GM21529 (cell line): Measurements from ENCODE around the gene ERCC4.

ENCODE experiments used
- ATAC-seq: cut with Tn5 transposase; IDR thresholded peaks from one replicate; pipeline ENCODE4 v1.9.1; 2021; ENCODE audit not compliant: unreplicated experiment

Gene ERCC4

GRCh38 chr16:13988038-13988437, 68.1 kb downstream of the ERCC4 start:
- no peak for ATAC-seq

DNA sequence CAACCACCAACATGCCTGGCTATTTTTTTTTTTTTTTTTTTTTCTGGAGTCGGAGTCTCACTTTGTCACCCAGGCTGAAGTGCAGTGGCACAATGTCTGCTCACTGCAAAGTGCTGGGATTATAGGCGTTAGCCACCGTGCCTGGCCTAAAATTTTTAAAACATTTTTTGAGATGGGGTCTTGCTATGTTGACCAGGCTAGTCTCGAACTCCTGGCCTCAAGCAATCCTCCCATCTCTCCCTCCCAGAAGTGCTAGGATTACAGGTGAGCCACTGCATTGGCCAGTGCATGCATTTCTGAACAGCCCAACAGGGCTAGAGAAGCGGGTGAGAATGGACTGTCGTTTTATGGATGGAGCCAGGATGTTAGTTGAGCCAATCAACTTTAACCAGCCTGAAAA, 72.4 kb downstream of the ERCC4 start:
- no peak for ATAC-seq

DNA sequence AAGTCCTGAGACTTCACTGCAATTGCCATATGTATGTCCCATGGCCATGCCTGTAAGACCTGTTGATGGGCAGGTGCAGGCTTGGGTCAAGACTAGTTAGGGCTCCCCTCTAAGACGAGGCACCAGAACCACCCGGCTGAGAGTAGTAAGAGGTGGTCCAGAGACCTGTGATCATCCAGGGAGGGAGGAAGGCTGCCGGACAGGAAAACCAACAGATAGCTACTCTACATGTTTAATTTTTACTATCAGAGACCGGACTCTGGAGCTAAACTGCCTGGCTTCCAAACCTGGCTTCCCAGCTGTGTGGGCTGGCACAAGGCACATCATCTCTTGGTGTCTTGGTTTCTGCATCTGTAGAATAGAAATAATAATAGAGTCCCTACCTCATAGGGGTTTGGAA, 73.0 kb downstream of the ERCC4 start:
- no peak for ATAC-seq

- no peak for ATAC-seq
These were observed 74.5 kb downstream of the ERCC4 start for GRCh38 chr16:13994239-13995106.

GRCh38 chr16:13995194-13995593, 75.2 kb downstream of the ERCC4 start:
- no peak for ATAC-seq

DNA sequence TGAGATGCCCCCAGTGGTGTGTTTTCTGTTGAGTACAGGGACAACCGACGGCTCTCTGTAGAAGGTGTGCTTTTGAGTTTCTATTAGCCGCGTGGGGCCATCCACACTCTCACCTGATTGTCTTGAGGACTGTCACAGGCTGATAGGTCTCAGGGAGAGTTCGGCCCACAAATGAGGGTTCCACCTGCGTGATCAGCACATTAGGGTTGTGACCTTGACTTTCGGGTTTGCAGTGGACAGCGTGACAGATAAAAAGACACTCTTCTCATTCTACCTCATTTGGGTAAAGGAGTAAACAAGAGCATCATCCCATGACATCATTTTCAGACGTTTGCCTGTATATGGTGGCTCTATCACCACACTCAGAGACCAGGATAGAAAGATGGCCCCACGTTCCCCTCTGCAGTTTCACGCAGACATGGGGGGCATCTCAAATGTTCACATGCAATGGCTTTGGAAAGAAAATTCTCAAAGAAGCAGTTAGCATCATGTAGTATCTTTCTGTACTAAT, 76.9 kb downstream of the ERCC4 start:
- ATAC-seq = no peak

DNA sequence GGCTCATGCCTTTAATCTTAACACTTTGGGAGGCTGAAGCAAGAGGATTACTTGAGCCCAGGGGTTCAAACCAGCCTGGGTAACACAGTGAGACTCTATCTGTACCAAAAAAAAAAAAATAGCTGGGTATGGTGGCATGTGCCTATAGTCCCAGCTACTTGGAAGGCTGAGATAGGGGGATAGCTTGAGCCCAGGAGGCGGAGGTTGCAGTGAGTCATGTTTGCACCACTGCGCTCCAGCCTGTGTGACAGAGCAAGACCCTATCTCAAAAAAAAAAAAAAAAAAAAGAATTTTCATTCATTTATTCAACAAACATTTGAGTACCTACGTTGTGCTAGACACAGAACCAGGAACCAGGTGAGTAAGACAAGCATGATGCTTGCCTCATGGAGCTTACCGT, 77.6 kb downstream of the ERCC4 start:
- no peak for ATAC-seq

DNA sequence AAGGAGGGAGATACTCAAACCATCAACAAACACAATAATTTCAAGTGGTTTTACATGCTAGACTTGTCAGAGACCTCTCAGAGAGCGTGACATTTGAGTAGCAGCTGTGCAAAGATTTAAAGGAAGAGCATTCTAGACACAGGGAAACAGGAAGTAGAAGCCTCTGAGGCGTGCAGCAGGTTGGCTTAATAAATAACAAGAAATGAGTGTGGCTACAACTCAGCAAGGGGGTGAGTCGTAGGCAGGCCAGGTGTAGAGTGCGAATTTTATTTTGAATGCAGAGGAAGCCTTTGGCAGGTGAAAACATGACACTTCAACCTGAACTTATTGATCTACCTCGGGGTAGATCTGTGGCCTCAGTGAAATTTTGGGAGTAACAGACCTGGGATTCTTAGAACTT, 78.0 kb downstream of the ERCC4 start:
- peak; percentile 81 for ATAC-seq

- no peak for ATAC-seq
These were observed 79.3 kb downstream of the ERCC4 start for GRCh38 chr16:13999071-13999894.

DNA sequence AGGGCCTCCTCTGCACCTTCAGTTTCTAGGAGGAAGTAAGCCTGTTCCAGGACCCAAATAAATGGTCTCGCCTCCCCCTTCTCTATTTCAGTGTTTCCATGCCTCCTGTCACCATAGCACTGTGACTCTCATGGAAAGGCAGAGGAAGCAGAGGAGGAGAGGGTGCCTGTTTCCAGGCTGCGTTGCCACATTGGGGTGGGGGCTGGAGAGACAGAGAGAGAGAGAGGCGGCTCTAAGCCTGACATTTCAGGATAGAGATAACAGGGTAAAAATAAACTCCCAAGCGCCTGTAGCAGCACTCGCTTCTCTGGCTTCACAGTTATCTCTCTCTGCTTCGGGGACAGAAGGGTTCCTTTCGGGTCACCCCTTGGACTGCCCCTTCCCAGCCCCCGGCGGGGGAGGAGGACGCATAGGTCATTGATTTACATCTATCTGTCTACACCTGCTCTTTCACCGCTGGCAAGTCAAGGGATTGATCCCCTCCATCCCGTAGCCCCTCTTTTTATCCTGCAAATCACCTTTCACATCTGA, 80.0 kb downstream of the ERCC4 start:
- no peak for ATAC-seq

GRCh38 chr16:14001521-14001920, 81.6 kb downstream of the ERCC4 start:
- ATAC-seq = no peak
